Measurements from ENCODE around the gene CDK5R2. TPM values are rescaled to one million over a fixed set of nuclear protein-coding genes. Genes with fewer than 3 reads are reported as not detected.
A peak's percentile ranks its signal among the peaks of the same experiment; 100 is the strongest.

The CDK5R2 gene
- total RNA-seq, 2 donors from 2014 or later: 0.78 TPM; not detected in 1

MicroRNA genes within 50 kb of the gene (microRNA counts, 767-probe panel; counts per million panel counts)
- microRNA hsa-miR-375: 9,277 to 13,230 counts per million in 2 donors

Small RNAs within 50 kb of the gene (microRNA-seq; reads per million reads assigned to microRNA genes)
- 345,492 to 388,519 reads per million in 2 donors for gene MIR375 (ENCODE audit: borderline number of aligned reads in 2 of 2, borderline replicate concordance in 2 of 2)

Small RNAs within 50 kb of the gene (small RNA-seq; reads per million reads assigned to genes)
- gene MIR375 (97,106 reads per million, percentile 100 among the genes with 10 or more reads in this experiment), gene RNU6-642P (not detected)

Other genes starting within 250 kb of the CDK5R2 start
- 10 to 100 TPM in 1 of 2 donors, 1 to 10 TPM in 1; 9.1 to 31.3 TPM for gene TTLL4, start 248.8 kb upstream of the CDK5R2 start, total RNA-seq
- gene CYP27A1, start 177.5 kb upstream of the CDK5R2 start, total RNA-seq: 1 to 10 TPM; 9.3 to 9.9 TPM
- gene PRKAG3, start 127.9 kb upstream of the CDK5R2 start, total RNA-seq: not detected
- gene WNT6, start 99.9 kb upstream of the CDK5R2 start, total RNA-seq: 1 to 10 TPM in 1 of 2 donors, not detected in 1; 1.0 TPM
- under 1 TPM in 1 of 2 donors, not detected in 1; 0.52 TPM for gene WNT10A, start 78.8 kb upstream of the CDK5R2 start, total RNA-seq
- gene FEV, start 25.5 kb downstream of the CDK5R2 start, total RNA-seq: not detected
- gene CRYBA2, start 33.8 kb downstream of the CDK5R2 start, total RNA-seq: 10 to 100 TPM; 23.1 to 26.4 TPM
- not detected for gene CFAP65, start 81.8 kb downstream of the CDK5R2 start, total RNA-seq
- gene IHH, start 101.3 kb downstream of the CDK5R2 start, total RNA-seq: 1 to 10 TPM in 1 of 2 donors, not detected in 1; 1.0 TPM
- gene NHEJ1, start 201.1 kb downstream of the CDK5R2 start, total RNA-seq: 1 to 10 TPM; 8.9 to 9.3 TPM
- 1 to 10 TPM; 3.1 to 8.2 TPM for gene SLC23A3, start 210.4 kb downstream of the CDK5R2 start, total RNA-seq
- 10 to 100 TPM; 25.7 to 27.4 TPM for gene CNPPD1, start 217.3 kb downstream of the CDK5R2 start, total RNA-seq
- 10 to 100 TPM; 41.9 to 43.6 TPM for gene RETREG2, start 218.6 kb downstream of the CDK5R2 start, total RNA-seq
- gene ZFAND2B, start 247.1 kb downstream of the CDK5R2 start, total RNA-seq: 10 to 100 TPM; 36.9 to 43.3 TPM